Measurements from ENCODE around the gene NCOR1. TPM values are rescaled to one million over a fixed set of nuclear protein-coding genes. Genes with fewer than 3 reads are reported as not detected.

Gene NCOR1
- total and polyA plus RNA-seq, 2 of the 8 experiments (the other 6 are each of a cell fraction or from before 2014, with no cell fraction given), result 65.4 to 142 TPM

DNA sequence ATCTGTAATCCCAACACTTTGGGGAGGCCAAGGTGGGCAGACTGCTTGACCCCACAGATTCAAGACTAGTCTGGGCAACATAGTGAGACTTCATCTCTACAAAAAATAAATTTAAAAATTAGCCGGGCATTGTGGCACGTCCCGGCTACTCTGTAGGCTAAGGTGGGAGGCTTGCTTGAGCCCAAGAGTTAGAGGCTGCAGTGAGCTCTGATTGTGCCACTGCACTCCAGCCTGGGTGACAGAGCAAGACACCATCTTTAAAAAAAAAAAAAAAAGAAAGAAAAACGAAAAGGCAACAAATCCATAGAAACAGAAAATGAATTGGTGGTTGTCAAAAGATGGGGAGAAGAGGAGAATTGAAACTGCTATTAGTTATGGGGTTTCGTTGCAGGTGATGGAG, 27.7 kb downstream of the NCOR1 start:
- no peak overlapping the region for H3K4ac ChIP-seq (replicated peaks; ENCODE audit: insufficient read length, low read depth, low read length)
- 91% methylated on average over 5 of the region's 5 CpGs; no CpG with 5 or more reads in 1 of the 2 experiments for WGBS, 2 experiments (ENCODE audit: extremely low coverage in 1 of 2, insufficient coverage in 1 of 2, insufficient read length in 1 of 2, insufficient replicate concordance in 2 of 2, low coverage in 1 of 2, low lambda C conversion rate in 2 of 2, missing lambda C conversion rate in 1 of 2)
- H3K14ac ChIP-seq (ENCODE audit: insufficient read length), result no peak overlapping the region
- peaks cover 2% of the 10 kb centered on the region for H3K79me1 ChIP-seq (ENCODE audit: low read depth, low read length)
- no peak overlapping the region for H3K18ac ChIP-seq (ENCODE audit: extremely low read depth, low read length)
- POLR2A ChIA-PET (ENCODE audit: partially characterized antibody), result no interaction called here
- no peaks in the 10 kb centered on the region for H3K27me3 ChIP-seq (replicated peaks in 1 of 4; ENCODE audit: control insufficient read depth in 3 of 4, extremely low read depth in 1 of 4, insufficient read depth in 3 of 4, low read length in 3 of 4)
- no peak overlapping the region for H3K56ac ChIP-seq (replicated peaks; ENCODE audit: insufficient read length, low read depth, low read length)
- H2BK20ac ChIP-seq (ENCODE audit: low read length), result no peak overlapping the region
- H3K36me3 ChIP-seq (ENCODE audit: control insufficient read depth in 2 of 4, insufficient read depth in 4 of 4, low read length in 3 of 4), result peaks cover 0 to 7% (median 2%) of the 10 kb centered on the region in 4 experiments; a peak in 3 of 8 replicates
- FAIRE-seq, result no peak
- no peak overlapping the region for H3K23ac ChIP-seq (ENCODE audit: insufficient read length)
- H2BK120ac ChIP-seq (replicated peaks; ENCODE audit: low read depth, low read length), result no peak overlapping the region
- no peak overlapping the region for H2BK12ac ChIP-seq (ENCODE audit: low read depth, low read length)
- no peak overlapping the region for H4K8ac ChIP-seq (ENCODE audit: extremely low read depth, insufficient read depth, low read length)
- no peaks in the 10 kb centered on the region for H4K20me1 ChIP-seq (replicated peaks in 1 of 2; ENCODE audit: control insufficient read depth in 1 of 2, insufficient read depth in 2 of 2, low read length in 2 of 2)
- no peaks in the 10 kb centered on the region for H3K23me2 ChIP-seq (ENCODE audit: low read depth, low read length)
- peaks cover 0 to 63% of the 10 kb centered on the region in 2 experiments; a peak in 2 of 4 replicates for H3K79me2 ChIP-seq (ENCODE audit: control insufficient read depth in 1 of 2, insufficient read depth in 2 of 2, low read length in 2 of 2)
- no peak overlapping the region for H2BK5ac ChIP-seq (ENCODE audit: low read depth, low read length)
- H3K27ac ChIP-seq (ENCODE audit: low read depth, low read length), result no peak overlapping the region
- no peak overlapping the region for H2BK15ac ChIP-seq (ENCODE audit: low read length)
- CTCF ChIA-PET (ENCODE audit: partially characterized antibody), result no interaction called here
- no peaks in the 10 kb centered on the region for H3K4me1 ChIP-seq (replicated peaks in 1 of 4; ENCODE audit: control insufficient read depth in 3 of 4, insufficient read depth in 4 of 4, low read length in 3 of 4)
- no peak for DNase-seq (ENCODE audit: low read depth in 1 of 2, low spot score in 2 of 2)
- H4K91ac ChIP-seq (replicated peaks; ENCODE audit: insufficient read length, low read length), result no peak overlapping the region
- no peak overlapping the region for H4K5ac ChIP-seq (ENCODE audit: insufficient read length, low read depth, low read length)
- H3K4me3 ChIP-seq (ENCODE audit: extremely low read depth in 1 of 4, insufficient read depth in 2 of 4, low read depth in 3 of 4, low read length in 4 of 4), result no peak overlapping the region
- H2AFZ ChIP-seq (ENCODE audit: low read length), result no peak overlapping the region
- H3K4me2 ChIP-seq (ENCODE audit: insufficient read depth in 1 of 2, low read depth in 2 of 2, low read length in 2 of 2), result no peak overlapping the region
- TF ChIP-seq KDM5A (IDR thresholded peaks at IDR 0.05; ENCODE audit: low read length) (no peak), GTF2F1 (IDR thresholded peaks at IDR 0.05; ENCODE audit: borderline replicate concordance, low read depth, low read length) (no peak), CREB1 (IDR thresholded peaks at IDR 0.05) (no peak), RXRA (IDR thresholded peaks at IDR 0.05; ENCODE audit: insufficient read depth, low read depth, low read length) (no peak), YY1 (IDR thresholded peaks at IDR 0.05; ENCODE audit: low read depth, low read length) (no peak)
- no peak overlapping the region for H2AK5ac ChIP-seq (ENCODE audit: low read depth, low read length)
- H3K9ac ChIP-seq (replicated peaks in 1 of 4; ENCODE audit: extremely low read depth in 1 of 4, low read depth in 3 of 4, low read length in 3 of 4), result no peak overlapping the region
- H3K9me3 ChIP-seq (ENCODE audit: insufficient read depth in 2 of 2, low read depth in 1 of 2, low read length in 1 of 2), result no peaks in the 10 kb centered on the region
